Stimulated activated memory B cell treated with anti-CD40 and anti-IgM and Interleukin-4, amounts not matched to agents 10 μg/mL and 1 μg/mL and 100 μg/mL, for 72 hours (primary cell): ENCODE results near the gene MDM4.
"Not testable (repeated sequence)": the region's sequence is repeated elsewhere in the genome, so short reads cannot be mapped to it uniquely, and the experiment has no call there.

Experiments
- ATAC-seq: fragments of 150-1000 bp; cut with Tn5 transposase; 2 replicates; pipeline ENCODE4 v1.10.0; 2021
- H3K27ac Mint-ChIP-seq: one replicate; pipeline ENCODE4 v1.8.0; 2022; ENCODE audit warnings: mild to moderate bottlenecking, mixed read lengths
- H3K27me3 Mint-ChIP-seq: one replicate; pipeline ENCODE4 v1.8.0; 2022; ENCODE audit warnings: mixed read lengths
- H3K36me3 Mint-ChIP-seq: one replicate; pipeline ENCODE4 v1.8.0; 2022; ENCODE audit warnings: mixed read lengths
- H3K4me1 Mint-ChIP-seq: one replicate; pipeline ENCODE4 v1.8.0; 2022; ENCODE audit warnings: mixed read lengths
- H3K4me3 Mint-ChIP-seq: one replicate; pipeline ENCODE4 v1.8.0; 2022; ENCODE audit warnings: mild to moderate bottlenecking, moderate library complexity, mixed read lengths
- H3K9me3 Mint-ChIP-seq: one replicate; pipeline ENCODE4 v1.8.0; 2022; ENCODE audit warnings: mixed read lengths

MDM4 gene

DNA sequence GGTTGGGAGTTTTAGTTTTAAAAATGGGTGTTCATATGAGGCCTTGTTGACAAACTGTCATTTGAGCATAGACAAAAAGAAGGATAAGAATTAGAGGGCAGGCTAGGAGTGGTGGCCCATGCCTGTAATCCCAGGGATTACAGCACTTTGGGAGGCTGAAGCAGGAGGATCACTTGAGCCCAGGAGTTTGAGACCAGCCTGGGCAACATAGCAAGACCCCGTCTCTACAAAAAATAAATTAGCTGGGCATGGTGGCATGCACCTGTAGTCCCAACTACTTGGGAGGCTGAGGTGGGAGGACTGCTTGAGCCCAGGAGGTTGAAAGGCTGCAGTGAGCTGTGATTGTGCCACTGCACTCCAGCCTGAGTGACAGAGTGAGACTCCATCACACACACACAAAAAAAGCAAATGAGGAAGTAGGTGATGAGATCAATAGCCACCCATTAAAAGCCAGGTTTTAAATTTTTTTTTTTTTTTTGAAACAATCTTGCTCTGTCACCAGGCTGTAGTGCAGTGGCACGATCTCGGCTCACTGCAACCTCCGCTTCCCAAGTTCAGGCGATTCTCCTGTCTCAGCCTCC is 5.8 kb downstream of the MDM4 start:
- H3K9me3 Mint-ChIP-seq, H3K27ac Mint-ChIP-seq, H3K27me3 Mint-ChIP-seq: not testable (repeated sequence)
- H3K4me3 Mint-ChIP-seq: peak overlapping the region; percentile 23
- peaks cover 60% of the 10 kb centered on the region for H3K36me3 Mint-ChIP-seq
- peak; percentile 56 for ATAC-seq
- peaks cover 69% of the 10 kb centered on the region for H3K4me1 Mint-ChIP-seq

DNA sequence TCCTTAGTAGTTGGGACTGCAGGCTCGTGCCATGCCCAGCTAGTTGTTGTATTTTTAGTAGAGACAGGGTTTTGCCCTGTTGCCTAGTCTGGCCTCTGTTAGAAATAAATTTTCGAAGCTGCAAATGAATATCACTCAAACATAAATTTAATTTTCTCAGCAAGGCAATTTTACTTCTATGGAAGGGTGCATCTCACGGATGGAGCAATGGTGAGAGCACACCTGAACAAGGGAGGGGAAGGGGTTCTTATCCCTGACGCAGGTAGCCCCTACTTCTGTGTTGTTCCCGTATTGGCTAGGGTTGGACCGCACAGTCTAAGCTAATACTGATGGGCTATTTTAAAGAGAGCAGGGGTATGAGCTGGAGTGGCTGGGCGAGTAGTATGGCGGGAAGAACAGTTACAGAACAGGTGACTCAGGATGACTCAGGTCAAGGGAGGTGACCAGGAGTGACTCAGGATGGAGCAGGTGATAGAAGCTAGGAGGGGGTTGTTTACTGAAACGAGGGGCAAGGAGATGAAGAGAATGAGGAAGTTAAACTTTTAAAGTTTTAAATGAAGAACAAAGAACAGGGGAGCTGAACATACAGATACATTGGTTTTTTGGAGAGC is 7.5 kb downstream of the MDM4 start:
- H3K36me3 Mint-ChIP-seq: peaks cover 66% of the 10 kb centered on the region
- H3K4me3 Mint-ChIP-seq: peak overlapping the region; percentile 47
- peak overlapping the region; percentile 64 for H3K27ac Mint-ChIP-seq
- no peak for ATAC-seq
- peaks cover 56% of the 10 kb centered on the region for H3K4me1 Mint-ChIP-seq
- peaks cover 5% of the 10 kb centered on the region for H3K9me3 Mint-ChIP-seq
- no peaks in the 10 kb centered on the region for H3K27me3 Mint-ChIP-seq

DNA sequence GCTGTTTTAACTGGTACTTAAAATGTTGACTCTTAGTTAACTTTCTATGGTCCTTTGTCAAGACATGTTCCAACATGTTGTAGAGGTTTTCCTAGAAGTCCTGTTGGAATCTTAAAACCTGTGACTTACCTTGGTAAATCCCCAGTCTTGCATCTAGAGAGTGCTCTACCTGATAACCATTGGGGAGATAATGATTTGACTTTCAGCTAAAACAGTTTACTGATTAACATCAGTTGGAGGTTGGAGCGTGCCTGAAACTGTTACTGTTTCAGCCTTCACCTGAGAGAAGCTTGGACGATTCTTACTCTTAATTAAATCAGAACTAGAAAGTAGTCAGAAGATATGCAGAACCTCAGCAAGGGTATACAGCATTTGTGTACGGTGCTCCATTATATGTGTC is 8.8 kb downstream of the MDM4 start:
- Mint-ChIP-seq H3K27me3 (no peaks in the 10 kb centered on the region), H3K36me3 (peaks cover 56% of the 10 kb centered on the region), H3K27ac (peak overlapping the region; percentile 64), H3K4me3 (no peak overlapping the region), H3K4me1 (peaks cover 43% of the 10 kb centered on the region), H3K9me3 (peaks cover 5% of the 10 kb centered on the region)
- no peak for ATAC-seq

DNA sequence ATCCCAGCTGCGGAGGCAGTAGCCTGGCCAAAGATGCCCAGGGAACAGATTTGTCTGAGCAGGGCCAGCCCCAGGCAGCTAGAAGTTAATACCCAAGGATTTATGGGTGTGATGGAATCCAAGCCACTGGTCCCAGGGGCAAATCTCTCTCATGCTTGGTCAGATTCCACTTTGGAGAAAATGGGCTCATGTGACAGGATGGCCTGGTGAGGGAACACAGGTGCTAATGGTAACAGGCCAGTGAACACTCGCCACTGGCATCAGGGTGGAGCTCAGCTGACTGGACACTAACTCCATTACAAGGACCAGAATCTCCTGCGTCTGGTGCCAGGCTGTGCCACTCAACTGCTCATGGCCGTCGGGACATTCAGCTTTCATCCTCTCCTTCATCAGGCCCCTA is 12.0 kb downstream of the MDM4 start:
- peaks cover 31% of the 10 kb centered on the region for H3K4me1 Mint-ChIP-seq
- no peak for ATAC-seq
- no peak overlapping the region for H3K4me3 Mint-ChIP-seq
- peaks cover 5% of the 10 kb centered on the region for H3K9me3 Mint-ChIP-seq
- H3K27me3 Mint-ChIP-seq: no peaks in the 10 kb centered on the region
- no peak overlapping the region for H3K27ac Mint-ChIP-seq
- peaks cover 71% of the 10 kb centered on the region for H3K36me3 Mint-ChIP-seq

DNA sequence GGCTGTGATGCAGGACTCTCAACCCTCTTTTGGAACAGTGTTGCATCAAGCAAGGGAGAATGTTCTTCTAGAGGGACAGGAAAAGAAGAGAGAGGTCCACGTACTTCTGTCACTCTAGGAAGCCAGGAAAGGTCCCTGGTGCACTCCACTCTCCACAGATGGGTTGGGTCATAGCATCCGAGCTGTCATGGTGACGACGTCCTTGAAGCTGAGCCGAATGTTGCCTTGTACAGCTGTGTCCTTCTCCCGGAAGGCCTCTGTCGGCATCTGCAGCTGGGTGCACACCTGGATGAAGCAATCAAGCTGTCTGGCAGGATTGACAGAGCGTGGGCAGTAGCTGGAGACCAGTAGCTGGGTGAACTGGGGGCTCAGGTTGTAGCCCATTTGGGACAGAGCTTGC is 12.5 kb downstream of the MDM4 start:
- Mint-ChIP-seq H3K4me1 (peaks cover 27% of the 10 kb centered on the region), H3K27ac (no peak overlapping the region), H3K9me3 (peaks cover 4% of the 10 kb centered on the region), H3K4me3 (no peak overlapping the region), H3K36me3 (peaks cover 71% of the 10 kb centered on the region), H3K27me3 (no peaks in the 10 kb centered on the region)
- no peak for ATAC-seq

DNA sequence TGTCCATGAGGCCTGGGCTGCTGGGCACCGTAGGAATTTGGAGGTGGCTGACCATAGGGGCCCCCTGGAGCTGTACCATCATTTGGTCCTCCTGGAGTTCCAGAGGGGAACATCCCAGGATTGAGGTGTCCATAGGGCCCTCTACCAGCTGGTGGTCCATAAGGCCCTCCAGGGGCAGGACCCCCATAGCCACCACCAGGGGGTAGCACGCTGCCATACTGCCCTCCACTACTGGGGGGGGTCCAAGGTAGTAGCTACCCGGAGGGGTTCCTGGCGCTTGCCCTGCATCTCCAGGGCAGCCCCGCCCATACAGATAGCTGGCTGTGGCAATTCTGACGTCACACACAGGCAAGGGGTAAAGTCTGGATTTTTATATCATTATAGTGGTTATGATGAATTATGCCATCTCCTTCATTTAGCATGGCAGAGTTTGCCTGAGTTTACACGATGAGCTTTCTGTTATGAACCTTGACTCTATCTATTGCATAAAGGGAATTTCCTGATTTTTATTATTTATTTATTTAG is 13.2 kb downstream of the MDM4 start:
- no peaks in the 10 kb centered on the region for H3K27me3 Mint-ChIP-seq
- peaks cover 21% of the 10 kb centered on the region for H3K4me1 Mint-ChIP-seq
- no peak for ATAC-seq
- H3K4me3 Mint-ChIP-seq: no peak overlapping the region
- H3K27ac Mint-ChIP-seq: no peak overlapping the region
- H3K36me3 Mint-ChIP-seq: peaks cover 68% of the 10 kb centered on the region
- no peaks in the 10 kb centered on the region for H3K9me3 Mint-ChIP-seq

DNA sequence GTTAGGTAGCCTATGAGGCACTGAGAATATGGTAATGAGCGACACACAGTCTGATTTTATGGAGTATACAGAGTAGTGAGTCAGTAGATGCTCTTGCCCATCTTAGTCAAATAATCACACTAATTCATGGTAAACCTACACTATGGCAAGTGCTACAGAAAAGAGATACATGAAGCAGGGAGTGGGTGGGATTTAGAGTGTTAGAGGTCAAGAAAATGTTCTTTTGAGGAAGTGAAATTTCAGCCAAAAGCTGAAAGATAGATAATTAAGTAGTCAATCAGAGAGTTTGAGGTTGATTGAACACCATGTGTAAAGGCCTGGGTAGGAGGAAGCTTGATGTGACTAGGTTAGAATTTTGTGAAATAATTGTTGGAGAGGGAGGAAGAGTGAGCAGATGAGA is 14.7 kb downstream of the MDM4 start:
- no peak overlapping the region for H3K4me3 Mint-ChIP-seq
- peak; percentile 96 for ATAC-seq
- H3K27ac Mint-ChIP-seq: peak overlapping the region; percentile 60
- H3K27me3 Mint-ChIP-seq: no peaks in the 10 kb centered on the region
- H3K4me1 Mint-ChIP-seq: peaks cover 14% of the 10 kb centered on the region
- no peaks in the 10 kb centered on the region for H3K9me3 Mint-ChIP-seq
- H3K36me3 Mint-ChIP-seq: peaks cover 62% of the 10 kb centered on the region

DNA sequence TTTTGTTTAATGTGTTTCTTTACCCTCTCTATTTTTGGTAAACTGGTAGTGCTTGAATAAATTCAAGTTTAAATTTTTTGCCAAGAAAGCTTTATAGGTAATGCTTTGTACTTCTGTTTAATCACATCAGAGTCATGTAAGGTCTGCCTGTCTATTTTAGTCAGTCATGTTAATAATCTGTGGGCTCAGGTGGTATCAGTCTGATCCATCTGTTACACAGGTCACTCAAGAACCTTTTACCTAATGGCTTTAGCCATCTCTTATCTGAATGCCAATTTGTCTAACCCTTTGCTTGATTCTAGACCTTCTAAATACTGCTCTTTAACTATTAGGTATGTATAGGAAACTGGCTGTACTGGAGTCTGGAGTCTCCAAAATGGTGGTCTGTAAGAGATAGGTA is 16.6 kb downstream of the MDM4 start:
- H3K36me3 Mint-ChIP-seq: peaks cover 56% of the 10 kb centered on the region
- ATAC-seq: no peak
- peak overlapping the region; percentile 60 for H3K27ac Mint-ChIP-seq
- H3K9me3 Mint-ChIP-seq: no peaks in the 10 kb centered on the region
- peaks cover 19% of the 10 kb centered on the region for H3K4me1 Mint-ChIP-seq
- H3K27me3 Mint-ChIP-seq: no peaks in the 10 kb centered on the region
- H3K4me3 Mint-ChIP-seq: no peak overlapping the region

DNA sequence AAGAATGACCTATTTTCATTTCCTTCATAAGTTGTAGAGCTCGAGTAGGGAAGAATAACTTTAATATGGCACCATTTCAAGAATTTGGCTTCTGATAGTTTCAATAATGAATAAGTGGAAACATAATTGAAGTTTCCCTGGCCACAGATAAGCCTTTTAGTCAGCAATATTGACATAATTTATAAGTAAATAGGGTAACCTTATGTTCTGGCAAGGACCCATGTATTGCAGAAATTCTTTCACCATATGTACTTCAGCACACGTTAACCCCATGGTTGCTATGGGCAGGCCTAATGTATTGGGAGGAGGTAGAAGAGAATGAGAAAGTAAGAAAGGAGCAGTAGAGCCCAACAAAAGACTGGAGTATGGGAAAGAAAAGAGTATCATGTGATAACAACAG is 25.4 kb downstream of the MDM4 start:
- Mint-ChIP-seq H3K4me3 (no peak overlapping the region), H3K27ac (no peak overlapping the region), H3K4me1 (peaks cover 32% of the 10 kb centered on the region), H3K36me3 (peaks cover 60% of the 10 kb centered on the region), H3K9me3 (no peaks in the 10 kb centered on the region), H3K27me3 (no peaks in the 10 kb centered on the region)
- no peak for ATAC-seq

DNA sequence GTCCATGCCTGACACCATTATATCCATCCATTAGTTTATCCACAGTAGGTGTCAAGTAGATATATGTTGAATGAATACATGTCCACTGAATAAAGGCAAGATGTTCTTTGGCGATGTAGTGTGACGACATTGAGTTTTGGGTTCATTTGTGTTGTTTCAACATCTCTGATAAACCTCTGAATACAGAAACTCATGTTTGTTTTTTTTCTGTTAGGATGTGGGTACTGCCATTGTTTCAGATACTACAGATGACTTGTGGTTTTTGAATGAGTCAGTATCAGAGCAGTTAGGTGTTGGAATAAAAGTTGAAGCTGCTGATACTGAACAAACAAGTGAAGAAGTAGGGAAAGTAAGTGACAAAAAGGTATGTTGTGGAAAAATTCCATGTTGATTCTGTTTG is 28.1 kb downstream of the MDM4 start:
- Mint-ChIP-seq H3K4me1 (peaks cover 26% of the 10 kb centered on the region), H3K36me3 (peaks cover 71% of the 10 kb centered on the region), H3K27ac (peak overlapping the region; percentile 74), H3K9me3 (no peaks in the 10 kb centered on the region), H3K27me3 (no peaks in the 10 kb centered on the region), H3K4me3 (no peak overlapping the region)
- no peak for ATAC-seq

DNA sequence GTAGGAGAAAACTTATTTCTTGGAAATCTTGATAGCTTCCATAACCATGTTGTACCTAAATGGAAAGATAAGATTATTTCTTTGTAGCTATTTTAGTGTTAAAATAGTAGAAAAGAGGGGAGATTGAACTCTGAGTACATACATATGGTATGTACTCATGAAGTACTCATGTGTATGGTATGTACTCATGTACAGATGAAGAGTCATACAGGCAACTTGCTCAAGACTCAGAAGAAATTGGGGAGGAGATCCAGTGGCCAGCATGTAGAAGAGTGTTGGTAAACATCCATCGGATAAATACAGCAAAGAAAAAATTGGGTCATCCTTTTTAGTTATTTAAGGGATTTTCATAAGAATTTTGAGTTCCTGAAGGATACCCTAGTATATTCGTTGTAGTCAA is 29.0 kb downstream of the MDM4 start:
- Mint-ChIP-seq H3K36me3 (peaks cover 77% of the 10 kb centered on the region), H3K9me3 (no peaks in the 10 kb centered on the region), H3K27ac (peak overlapping the region; percentile 74), H3K4me1 (peaks cover 26% of the 10 kb centered on the region), H3K27me3 (no peaks in the 10 kb centered on the region), H3K4me3 (no peak overlapping the region)
- ATAC-seq: no peak

DNA sequence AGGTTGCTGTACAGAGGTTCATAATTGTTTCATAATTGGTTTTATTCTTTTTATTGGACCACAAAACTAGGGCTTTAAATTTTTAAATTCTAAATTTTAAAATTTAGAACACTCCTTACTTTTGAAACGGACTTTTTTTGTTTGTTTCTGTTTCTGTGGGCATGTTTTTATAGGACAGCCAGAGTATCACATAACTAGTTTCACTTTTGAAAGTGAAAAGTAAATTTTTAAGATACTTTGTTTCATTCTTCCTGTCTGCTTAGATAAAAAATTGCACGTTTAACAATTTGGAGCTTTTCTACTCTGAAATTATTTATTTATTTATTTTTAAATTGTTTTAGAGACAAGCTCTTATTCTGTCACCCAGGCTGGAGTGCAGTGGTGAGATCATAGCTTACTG is 29.7 kb downstream of the MDM4 start:
- peaks cover 26% of the 10 kb centered on the region for H3K4me1 Mint-ChIP-seq

DNA sequence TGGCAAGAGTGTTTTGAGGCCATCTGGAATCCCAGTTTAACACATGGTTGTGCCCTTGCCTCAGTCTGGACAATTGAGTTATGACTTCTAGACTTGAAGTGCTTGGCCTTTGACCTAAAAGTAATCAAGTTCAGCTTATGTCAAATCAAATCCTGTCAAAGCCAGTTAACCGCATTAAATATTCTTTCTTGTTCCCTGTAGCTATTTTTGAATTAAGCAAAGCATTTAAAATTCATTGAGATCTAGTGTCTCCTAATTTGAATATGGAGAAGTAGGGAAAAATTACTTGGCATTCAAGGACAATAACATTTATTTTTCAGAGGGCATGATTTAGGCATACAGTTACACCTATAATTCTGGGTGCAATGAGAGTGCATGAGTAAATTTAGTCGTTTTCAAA is 32.1 kb downstream of the MDM4 start:
- Mint-ChIP-seq H3K27me3 (no peaks in the 10 kb centered on the region), H3K4me1 (peaks cover 24% of the 10 kb centered on the region), H3K27ac (no peak overlapping the region), H3K4me3 (no peak overlapping the region), H3K9me3 (no peaks in the 10 kb centered on the region), H3K36me3 (peaks cover 72% of the 10 kb centered on the region)
- no peak for ATAC-seq

More for the DNA sequence above, 29.7 kb downstream of the MDM4 start:
- Mint-ChIP-seq H3K27me3 (no peaks in the 10 kb centered on the region), H3K9me3 (no peaks in the 10 kb centered on the region), H3K27ac (no peak overlapping the region), H3K36me3 (peaks cover 81% of the 10 kb centered on the region), H3K4me3 (no peak overlapping the region)
- no peak for ATAC-seq

DNA sequence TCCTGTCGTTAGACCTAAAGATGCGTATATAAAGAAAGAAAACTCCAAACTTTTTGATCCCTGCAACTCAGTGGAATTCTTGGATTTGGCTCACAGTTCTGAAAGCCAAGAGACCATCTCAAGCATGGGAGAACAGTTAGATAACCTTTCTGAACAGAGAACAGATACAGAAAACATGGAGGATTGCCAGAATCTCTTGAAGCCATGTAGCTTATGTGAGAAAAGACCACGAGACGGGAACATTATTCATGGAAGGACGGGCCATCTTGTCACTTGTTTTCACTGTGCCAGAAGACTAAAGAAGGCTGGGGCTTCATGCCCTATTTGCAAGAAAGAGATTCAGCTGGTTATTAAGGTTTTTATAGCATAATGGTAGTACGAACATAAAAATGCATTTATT is 33.1 kb downstream of the MDM4 start:
- Mint-ChIP-seq H3K4me3 (no peak overlapping the region), H3K27me3 (no peaks in the 10 kb centered on the region), H3K9me3 (no peaks in the 10 kb centered on the region), H3K4me1 (peaks cover 13% of the 10 kb centered on the region), H3K36me3 (peaks cover 65% of the 10 kb centered on the region), H3K27ac (no peak overlapping the region)
- no peak for ATAC-seq

DNA sequence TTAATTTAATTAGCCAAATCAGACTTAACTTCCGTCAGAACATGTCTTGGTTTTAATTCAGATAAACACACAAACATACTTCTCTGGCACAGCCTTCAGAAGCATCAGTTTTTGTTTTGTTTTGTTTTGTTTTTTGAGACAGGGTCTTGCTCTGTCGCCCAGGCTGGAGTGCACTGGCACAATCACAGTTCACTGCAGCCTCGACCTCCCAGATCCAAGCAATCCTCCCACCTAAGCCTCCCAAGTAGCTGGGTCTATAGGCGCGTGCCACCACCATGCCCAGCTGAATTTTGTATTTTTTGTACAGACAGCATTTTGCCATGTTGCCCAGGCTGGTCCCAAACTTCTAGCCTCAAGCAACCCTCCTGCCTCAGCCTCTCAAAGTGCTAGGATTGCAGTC is 34.7 kb downstream of the MDM4 start:
- Mint-ChIP-seq H3K36me3 (peaks cover 51% of the 10 kb centered on the region), H3K4me1 (no peaks in the 10 kb centered on the region), H3K27ac (no peak overlapping the region), H3K4me3 (no peak overlapping the region), H3K9me3 (no peaks in the 10 kb centered on the region), H3K27me3 (no peaks in the 10 kb centered on the region)
- ATAC-seq: no peak

DNA sequence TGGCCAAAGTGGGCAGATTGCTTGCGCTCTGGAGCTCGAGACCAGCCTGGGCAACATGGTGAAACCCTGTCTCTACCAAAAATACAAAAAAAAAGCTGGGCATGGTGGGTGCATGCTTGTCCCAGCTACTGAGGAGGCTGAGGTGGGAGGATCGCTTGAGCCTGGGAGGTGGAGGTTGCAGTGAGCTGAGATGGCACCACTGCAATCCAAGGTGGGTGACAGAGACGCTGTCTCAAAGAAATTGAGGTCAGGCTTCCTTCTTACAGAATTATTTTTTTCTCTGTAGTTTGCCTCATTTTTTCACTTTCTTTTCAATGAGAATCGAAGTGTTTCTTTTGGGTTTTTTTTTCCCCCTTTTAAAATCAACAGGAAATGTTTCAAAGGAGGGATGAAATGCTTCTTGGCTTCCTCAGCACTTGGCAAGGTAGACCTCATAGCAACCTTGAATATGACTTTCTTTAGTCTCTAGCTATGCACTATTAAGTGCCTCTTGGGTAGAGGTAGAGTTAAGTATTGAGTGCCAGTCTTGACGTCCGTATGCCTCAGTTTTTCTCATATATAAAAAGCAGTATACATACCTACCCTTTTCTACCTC is 40.3 kb downstream of the MDM4 start:
- no peaks in the 10 kb centered on the region for H3K9me3 Mint-ChIP-seq
- no peak overlapping the region for H3K27ac Mint-ChIP-seq
- ATAC-seq: no peak
- H3K4me3 Mint-ChIP-seq: no peak overlapping the region
- H3K4me1 Mint-ChIP-seq: peaks cover 12% of the 10 kb centered on the region
- H3K36me3 Mint-ChIP-seq: peaks cover 32% of the 10 kb centered on the region
- H3K27me3 Mint-ChIP-seq: no peaks in the 10 kb centered on the region
